ENCODE data around the gene DNAI7. TPM values are rescaled to one million over a fixed set of nuclear protein-coding genes. Genes with fewer than 3 reads are reported as not detected.

DNAI7 gene
- polyA plus RNA-seq, 3 donors: not detected

DNA sequence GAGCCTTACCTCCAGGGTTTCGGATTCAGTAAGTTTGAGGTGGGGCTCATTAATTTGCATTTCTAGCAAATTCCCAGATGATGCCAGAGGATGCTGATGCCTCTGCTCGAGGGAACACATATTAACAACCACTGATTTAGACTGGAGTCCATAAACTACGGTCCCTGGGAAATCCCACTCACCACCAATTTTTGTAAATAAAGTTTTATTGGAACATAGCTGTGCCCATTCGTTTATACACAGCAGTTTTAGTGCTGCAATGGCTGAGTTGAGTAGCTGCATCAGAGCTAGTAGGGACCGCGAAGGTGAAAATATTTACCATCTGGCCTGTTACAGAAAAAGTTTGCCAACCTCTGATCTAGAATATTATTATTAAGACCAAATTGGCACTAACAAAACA is 73.8 kb downstream of the DNAI7 start:
- H3K36me3 ChIP-seq (replicated peaks in 1 of 2; ENCODE audit: control insufficient read depth in 1 of 2, insufficient read depth in 2 of 2, low read length in 2 of 2): no peaks in the 10 kb centered on the region
- H3K27me3 ChIP-seq (ENCODE audit: control insufficient read depth in 2 of 2, insufficient read depth in 2 of 2, low read length in 2 of 2): no peaks in the 10 kb centered on the region
- H3K27ac Mint-ChIP-seq: no peak overlapping the region
- H4K20me1 ChIP-seq (ENCODE audit: insufficient read depth, low read length): no peaks in the 10 kb centered on the region
- H3K9me3 Mint-ChIP-seq: peaks cover 0 to 1% (median 0%) of the 10 kb centered on the region in 7 donors
- no peaks in the 10 kb centered on the region for H3K4me1 Mint-ChIP-seq
- no peaks in the 10 kb centered on the region for H3K4me1 ChIP-seq (ENCODE audit: control insufficient read depth in 1 of 2, insufficient read depth in 2 of 2, low read length in 2 of 2)
- H3K4me2 ChIP-seq (replicated peaks; ENCODE audit: extremely low read depth, low read length, poor library complexity, severe bottlenecking): no peak overlapping the region
- peaks cover 0 to 3% (median 3%) of the 10 kb centered on the region in 3 donors for H3K27me3 Mint-ChIP-seq (ENCODE audit: low read depth in 3 of 3)
- no peak overlapping the region for H3K4me3 ChIP-seq (replicated peaks in 1 of 3; ENCODE audit: low read depth in 2 of 3, low read length in 3 of 3)
- WGBS (ENCODE audit: insufficient coverage): no CpG with 5 or more reads among the region's 6 CpGs
- no peak overlapping the region for H3K9ac ChIP-seq (ENCODE audit: insufficient read depth, low read length, poor library complexity, severe bottlenecking)
- H3K27ac ChIP-seq (ENCODE audit: low read depth in 1 of 2, low read length in 2 of 2): no peak overlapping the region
- no peaks in the 10 kb centered on the region for H3K79me2 ChIP-seq (ENCODE audit: insufficient read depth, low read length)
- no peak for DNase-seq
- H3K36me3 Mint-ChIP-seq: no peaks in the 10 kb centered on the region
- H2AFZ ChIP-seq (ENCODE audit: insufficient read depth, low read depth, low read length, poor library complexity, severe bottlenecking): no peak overlapping the region
- intact Hi-C loops (cut with micrococcal nuclease): no loop called here
- no peak overlapping the region for H3K4me3 Mint-ChIP-seq
- H3K9me3 ChIP-seq (replicated peaks in 1 of 2; ENCODE audit: control insufficient read depth in 1 of 2, insufficient read depth in 1 of 2, low read length in 2 of 2): no peaks in the 10 kb centered on the region
- TF ChIP-seq CTCF (IDR thresholded peaks at IDR 0.05): no peak

GRCh38 chr12:25119020-25119419 is 75.9 kb downstream of the DNAI7 start:
- no peak for DNase-seq
- H3K36me3 ChIP-seq (replicated peaks in 1 of 2; ENCODE audit: control insufficient read depth in 1 of 2, insufficient read depth in 2 of 2, low read length in 2 of 2): no peaks in the 10 kb centered on the region
- Mint-ChIP-seq H3K36me3 (no peaks in the 10 kb centered on the region), H3K4me3 (no peak overlapping the region), H3K9me3 (peaks cover 0 to 1% (median 0%) of the 10 kb centered on the region in 7 donors), H3K27me3 (ENCODE audit: low read depth in 3 of 3) (peaks cover 0 to 2% (median 0%) of the 10 kb centered on the region in 3 donors), H3K4me1 (no peaks in the 10 kb centered on the region), H3K27ac (no peak overlapping the region)
- no peaks in the 10 kb centered on the region for H3K4me1 ChIP-seq (ENCODE audit: control insufficient read depth in 1 of 2, insufficient read depth in 2 of 2, low read length in 2 of 2)
- H3K4me2 ChIP-seq (replicated peaks; ENCODE audit: extremely low read depth, low read length, poor library complexity, severe bottlenecking): no peak overlapping the region
- H3K9me3 ChIP-seq (replicated peaks in 1 of 2; ENCODE audit: control insufficient read depth in 1 of 2, insufficient read depth in 1 of 2, low read length in 2 of 2): no peaks in the 10 kb centered on the region
- H3K27me3 ChIP-seq (ENCODE audit: control insufficient read depth in 2 of 2, insufficient read depth in 2 of 2, low read length in 2 of 2): no peaks in the 10 kb centered on the region
- no peak overlapping the region for H3K4me3 ChIP-seq (replicated peaks in 1 of 3; ENCODE audit: low read depth in 2 of 3, low read length in 3 of 3)
- WGBS (ENCODE audit: insufficient coverage): no CpG with 5 or more reads among the region's 1 CpG
- H2AFZ ChIP-seq (ENCODE audit: insufficient read depth, low read depth, low read length, poor library complexity, severe bottlenecking): no peak overlapping the region
- H3K9ac ChIP-seq (ENCODE audit: insufficient read depth, low read length, poor library complexity, severe bottlenecking): no peak overlapping the region
- H3K79me2 ChIP-seq (ENCODE audit: insufficient read depth, low read length): no peaks in the 10 kb centered on the region
- no peak overlapping the region for H3K27ac ChIP-seq (ENCODE audit: low read depth in 1 of 2, low read length in 2 of 2)
- no peaks in the 10 kb centered on the region for H4K20me1 ChIP-seq (ENCODE audit: insufficient read depth, low read length)
- intact Hi-C loops (cut with micrococcal nuclease): no loop called here
- no peak for TF ChIP-seq CTCF (IDR thresholded peaks at IDR 0.05)

Measured in CD14-positive monocyte (primary cell).